Measurements from ENCODE around the gene PALLD. TPM values are rescaled to one million over a fixed set of nuclear protein-coding genes. Genes with fewer than 3 reads are reported as not detected.

Gene PALLD
- total and polyA plus RNA-seq, 2 of the 13 experiments (the other 11 are each of a cell fraction or from before 2014, with no cell fraction given): 0.50 to 1.5 TPM

- TF ChIP-seq CBX1 (IDR thresholded peaks at IDR 0.05; ENCODE audit: low read depth) (no peak), ZNF850 (CRISPR knock-in tag; conservative IDR thresholded peaks at IDR 0.05) (no peak), NFATC3 (CRISPR knock-in tag; IDR thresholded peaks at IDR 0.05) (no peak), EP300 (IDR thresholded peaks at IDR 0.05; ENCODE audit: low read depth in 2 of 2, low read length in 2 of 2) (no peak), EP300 (CRISPR knock-in tag; IDR thresholded peaks at IDR 0.05; ENCODE audit: borderline replicate concordance) (no peak), GZF1 (CRISPR knock-in tag; IDR thresholded peaks at IDR 0.05) (no peak), ZNF441 (CRISPR knock-in tag; IDR thresholded peaks at IDR 0.05; ENCODE audit: borderline replicate concordance) (no peak), NPAS2 (CRISPR knock-in tag; IDR thresholded peaks at IDR 0.05; ENCODE audit: borderline replicate concordance) (no peak), ATAD3A (CRISPR knock-in tag; IDR thresholded peaks at IDR 0.05) (no peak), IRF2 (CRISPR knock-in tag; IDR thresholded peaks at IDR 0.05) (no peak), ZNF737 (CRISPR knock-in tag; IDR thresholded peaks at IDR 0.05; ENCODE audit: borderline replicate concordance) (no peak), NFE2 (CRISPR knock-in tag; IDR thresholded peaks at IDR 0.05) (no peak), FOXP4 (CRISPR knock-in tag; IDR thresholded peaks at IDR 0.05) (peak; percentile 39), NFAT5 (CRISPR knock-in tag; IDR thresholded peaks at IDR 0.05) (no peak), ZNF709 (CRISPR knock-in tag; IDR thresholded peaks at IDR 0.05) (no peak), KAT2B (IDR thresholded peaks at IDR 0.05; ENCODE audit: borderline replicate concordance, low read depth, low read length) (no peak), ZNF556 (CRISPR knock-in tag; IDR thresholded peaks at IDR 0.05; ENCODE audit: borderline replicate concordance) (no peak), ZNF883 (CRISPR knock-in tag; IDR thresholded peaks at IDR 0.05; ENCODE audit: not compliant biosample characterization) (no peak), TEAD2 (CRISPR knock-in tag; IDR thresholded peaks at IDR 0.05) (no peak), MED1 (CRISPR knock-in tag; IDR thresholded peaks at IDR 0.05) (no peak)
- TF ChIP-seq, protein P1, sequence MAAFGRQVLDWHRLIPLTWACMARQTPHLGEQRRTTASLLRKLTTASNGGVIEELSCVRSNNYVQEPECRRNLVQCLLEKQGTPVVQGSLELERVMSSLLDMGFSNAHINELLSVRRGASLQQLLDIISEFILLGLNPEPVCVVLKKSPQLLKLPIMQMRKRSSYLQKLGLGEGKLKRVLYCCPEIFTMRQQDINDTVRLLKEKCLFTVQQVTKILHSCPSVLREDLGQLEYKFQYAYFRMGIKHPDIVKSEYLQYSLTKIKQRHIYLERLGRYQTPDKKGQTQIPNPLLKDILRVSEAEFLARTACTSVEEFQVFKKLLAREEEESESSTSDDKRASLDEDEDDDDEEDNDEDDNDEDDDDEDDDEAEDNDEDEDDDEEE (CRISPR knock-in tag; IDR thresholded peaks at IDR 0.05): no peak
Measured at GRCh38 chr4:168699224-168699878, 202.5 kb downstream of the PALLD start (continued).
